HEK293 (cell line): ENCODE results near the gene ASCL2.

Source experiments
- CTCF ChIA-PET: fragments of 350-600 bp; formaldehyde crosslinking; extraction: SDS; loops from one replicate; lab custom pipeline; 2021; ENCODE audit warnings: antibody characterized with exemption; lab: Yijun Ruan, JAX
- POLR2A ChIA-PET: fragments of 300-600 bp; formaldehyde crosslinking; extraction: SDS; loops from one replicate; lab custom pipeline; 2020; ENCODE audit warnings: antibody characterized with exemption, inconsistent platforms; lab: Yijun Ruan, JAX
- H3K27ac ChIP-seq: fragments of 200-500 bp; sonication (Bioruptor generic); 2 replicates; pipeline ENCODE4 v1.5.1; 2014; ENCODE audit warnings: low read depth, low read length, control low read depth, inconsistent platforms; ENCODE audit errors: extremely low read depth
- H3K36me3 ChIP-seq, 2 experiments: fragments of 200-500 bp in 1 of 2; sonication (Bioruptor generic) in 1 of 2; 1 replicate in 1 of 2; 2 replicates in 1 of 2; pipeline ENCODE4 v1.5.1; 2014 to 2017; ENCODE audit warnings: inconsistent platforms in 2 of 2, low read length in 2 of 2; ENCODE audit not compliant: control insufficient read depth in 2 of 2, insufficient read depth in 1 of 2
- H3K4me1 ChIP-seq: fragments of 200-500 bp; sonication (Bioruptor generic); 2 replicates; pipeline ENCODE4 v1.5.1; 2014; ENCODE audit warnings: mild to moderate bottlenecking, low read length, inconsistent platforms; ENCODE audit not compliant: control insufficient read depth, insufficient read depth
- H3K4me3 ChIP-seq: 2 replicates; pipeline ENCODE4 v1.5.1; 2011; ENCODE audit warnings: low read depth, mild to moderate bottlenecking, control low read depth, low read length, moderate library complexity
- H3K9me3 ChIP-seq: fragments of 200-500 bp; sonication (Bioruptor generic); 2 replicates; pipeline ENCODE4 v1.5.1; 2014; ENCODE audit warnings: low read depth, low read length, inconsistent platforms; ENCODE audit not compliant: control insufficient read depth, insufficient read depth
- KLF8 ChIP-seq: fragments of 450-650 bp; formaldehyde crosslinking; IDR thresholded peaks from 2 replicates; pipeline ENCODE4 v1.5.1; 2016; ENCODE audit warnings: missing biosample characterization, missing genetic modification characterization
- SCRT2 ChIP-seq: fragments of 450-650 bp; formaldehyde crosslinking; IDR thresholded peaks from 2 replicates; pipeline ENCODE4 v1.5.1; 2016; ENCODE audit warnings: missing biosample characterization, missing genetic modification characterization
- ZFHX2 ChIP-seq: fragments of 450-650 bp; formaldehyde crosslinking; conservative IDR thresholded peaks from 2 replicates; pipeline ENCODE4 v1.5.1; 2016; ENCODE audit warnings: missing biosample characterization, missing genetic modification characterization
- ZFP69B ChIP-seq: fragments of 450-650 bp; formaldehyde crosslinking; IDR thresholded peaks from 2 replicates; pipeline ENCODE4 v1.5.1; 2016; ENCODE audit warnings: missing biosample characterization, missing genetic modification characterization
- ZNF10 ChIP-seq: fragments of 450-650 bp; formaldehyde crosslinking; IDR thresholded peaks from 2 replicates; pipeline ENCODE4 v1.5.1; 2017; ENCODE audit warnings: missing biosample characterization, missing genetic modification characterization
- ZNF19 ChIP-seq: fragments of 450-650 bp; formaldehyde crosslinking; IDR thresholded peaks from 2 replicates; pipeline ENCODE4; 2016; ENCODE audit warnings: missing biosample characterization, missing genetic modification characterization, low read depth
- ZNF214 ChIP-seq: fragments of 450-650 bp; formaldehyde crosslinking; IDR thresholded peaks from 2 replicates; pipeline ENCODE4 v1.5.1; 2017; ENCODE audit warnings: missing biosample characterization, mild to moderate bottlenecking, missing genetic modification characterization, borderline replicate concordance
- ZNF221 ChIP-seq: fragments of 450-650 bp; formaldehyde crosslinking; IDR thresholded peaks from 2 replicates; pipeline ENCODE4 v1.5.1; 2017; ENCODE audit warnings: missing biosample characterization, missing genetic modification characterization, borderline replicate concordance
- ZNF391 ChIP-seq: fragments of 450-650 bp; formaldehyde crosslinking; IDR thresholded peaks from 2 replicates; pipeline ENCODE4 v1.5.1; 2016; ENCODE audit warnings: low read depth, missing biosample characterization, missing genetic modification characterization, borderline replicate concordance
- ZNF48 ChIP-seq: fragments of 450-650 bp; formaldehyde crosslinking; IDR thresholded peaks from 2 replicates; pipeline ENCODE4 v1.5.1; 2016; ENCODE audit warnings: missing biosample characterization, missing genetic modification characterization
- ZNF548 ChIP-seq: fragments of 450-650 bp; formaldehyde crosslinking; IDR thresholded peaks from 2 replicates; pipeline ENCODE4 v1.5.1; 2016; ENCODE audit warnings: missing biosample characterization, missing genetic modification characterization
- TF ChIP-seq, protein P1 (sequence below): fragments of 450-650 bp; formaldehyde crosslinking; IDR thresholded peaks from 2 replicates; pipeline ENCODE4 v1.5.1; 2016; ENCODE audit warnings: missing biosample characterization, missing genetic modification characterization
- TF ChIP-seq, protein P2 (sequence below): fragments of 450-650 bp; formaldehyde crosslinking; IDR thresholded peaks from 2 replicates; pipeline ENCODE4 v1.5.1; 2016; ENCODE audit warnings: missing biosample characterization, missing genetic modification characterization, borderline replicate concordance
- TF ChIP-seq, protein P3 (sequence below): fragments of 450-650 bp; formaldehyde crosslinking; IDR thresholded peaks from 2 replicates; pipeline ENCODE4 v1.5.1; 2016; ENCODE audit warnings: missing biosample characterization, missing genetic modification characterization
- TF ChIP-seq, protein P4 (sequence below): fragments of 450-650 bp; formaldehyde crosslinking; IDR thresholded peaks from 2 replicates; pipeline ENCODE4 v1.5.1; 2016; ENCODE audit warnings: missing biosample characterization, missing genetic modification characterization

Gene ASCL2

DNA sequence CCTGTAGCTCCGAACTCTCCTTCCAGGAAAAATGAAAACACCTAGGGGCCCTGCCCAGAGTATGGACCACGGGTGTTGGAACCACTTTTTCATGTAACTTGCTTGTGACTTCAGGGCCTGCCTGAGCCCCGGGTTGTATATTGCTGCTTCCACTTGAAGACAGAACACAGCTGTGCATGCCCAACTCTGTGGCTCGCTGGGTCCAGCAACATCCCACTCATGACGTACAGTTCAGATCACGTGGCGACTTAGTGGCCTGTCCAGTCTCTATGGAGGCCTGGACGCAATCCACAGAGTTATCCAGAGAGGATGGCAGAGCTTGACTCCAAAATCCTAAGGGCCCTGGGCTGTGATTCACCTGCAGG is 24.5 kb upstream of the ASCL2 start (continued):
- TF ChIP-seq, protein P1, sequence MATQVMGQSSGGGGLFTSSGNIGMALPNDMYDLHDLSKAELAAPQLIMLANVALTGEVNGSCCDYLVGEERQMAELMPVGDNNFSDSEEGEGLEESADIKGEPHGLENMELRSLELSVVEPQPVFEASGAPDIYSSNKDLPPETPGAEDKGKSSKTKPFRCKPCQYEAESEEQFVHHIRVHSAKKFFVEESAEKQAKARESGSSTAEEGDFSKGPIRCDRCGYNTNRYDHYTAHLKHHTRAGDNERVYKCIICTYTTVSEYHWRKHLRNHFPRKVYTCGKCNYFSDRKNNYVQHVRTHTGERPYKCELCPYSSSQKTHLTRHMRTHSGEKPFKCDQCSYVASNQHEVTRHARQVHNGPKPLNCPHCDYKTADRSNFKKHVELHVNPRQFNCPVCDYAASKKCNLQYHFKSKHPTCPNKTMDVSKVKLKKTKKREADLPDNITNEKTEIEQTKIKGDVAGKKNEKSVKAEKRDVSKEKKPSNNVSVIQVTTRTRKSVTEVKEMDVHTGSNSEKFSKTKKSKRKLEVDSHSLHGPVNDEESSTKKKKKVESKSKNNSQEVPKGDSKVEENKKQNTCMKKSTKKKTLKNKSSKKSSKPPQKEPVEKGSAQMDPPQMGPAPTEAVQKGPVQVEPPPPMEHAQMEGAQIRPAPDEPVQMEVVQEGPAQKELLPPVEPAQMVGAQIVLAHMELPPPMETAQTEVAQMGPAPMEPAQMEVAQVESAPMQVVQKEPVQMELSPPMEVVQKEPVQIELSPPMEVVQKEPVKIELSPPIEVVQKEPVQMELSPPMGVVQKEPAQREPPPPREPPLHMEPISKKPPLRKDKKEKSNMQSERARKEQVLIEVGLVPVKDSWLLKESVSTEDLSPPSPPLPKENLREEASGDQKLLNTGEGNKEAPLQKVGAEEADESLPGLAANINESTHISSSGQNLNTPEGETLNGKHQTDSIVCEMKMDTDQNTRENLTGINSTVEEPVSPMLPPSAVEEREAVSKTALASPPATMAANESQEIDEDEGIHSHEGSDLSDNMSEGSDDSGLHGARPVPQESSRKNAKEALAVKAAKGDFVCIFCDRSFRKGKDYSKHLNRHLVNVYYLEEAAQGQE (tag by site-specific recombination), result no peak
- no peak for TF ChIP-seq SCRT2
- TF ChIP-seq ZFP69B (tag by site-specific recombination), result no peak

DNA sequence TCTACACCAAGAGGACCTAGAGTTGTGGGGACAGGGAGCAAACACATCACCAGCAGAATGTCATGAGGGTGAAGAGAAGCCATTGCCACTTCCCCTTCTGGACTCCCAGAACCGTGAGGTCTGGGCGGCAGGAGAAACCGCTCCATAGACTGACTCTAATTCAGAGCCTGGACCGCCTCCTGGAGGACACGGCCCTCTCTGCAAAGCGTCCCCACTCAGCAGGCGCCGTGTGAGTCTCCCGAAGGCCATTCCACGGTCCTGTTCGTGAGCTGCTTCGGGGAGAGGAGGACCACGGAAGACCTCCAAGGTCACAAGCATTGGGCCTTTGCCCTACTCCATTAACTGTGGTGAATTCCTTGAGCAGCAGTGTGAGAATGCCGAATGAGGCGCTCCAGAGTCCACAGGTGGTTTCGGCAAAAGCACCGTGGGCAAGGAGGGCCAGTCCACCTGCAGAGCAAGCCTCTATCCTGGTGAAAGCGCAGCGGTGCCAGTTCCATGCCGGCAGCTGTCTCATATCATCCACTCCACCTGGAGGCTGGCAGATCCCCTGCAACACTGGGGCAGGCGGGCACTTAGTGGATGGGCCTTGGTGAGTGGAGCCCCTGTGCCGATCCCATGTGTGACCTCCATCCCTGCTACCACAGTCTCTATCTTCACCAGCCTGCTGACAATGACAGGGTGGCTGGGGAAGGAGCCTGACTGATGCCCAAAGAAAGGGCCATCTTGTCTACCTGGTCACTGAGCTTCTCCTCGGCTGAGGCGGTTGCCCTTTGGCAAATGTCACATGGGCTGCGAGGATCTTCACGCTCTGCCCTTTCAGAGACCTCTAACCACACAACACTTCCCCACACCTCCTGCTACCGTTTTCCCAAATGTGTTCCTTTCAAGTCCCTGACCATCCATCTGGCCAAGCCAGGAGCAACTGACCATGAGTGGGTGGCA is 23.9 kb upstream of the ASCL2 start:
- Histone ChIP-seq H3K27ac (no peak overlapping the region), H3K36me3 (no peaks in the 10 kb centered on the region), H3K4me1 (no peaks in the 10 kb centered on the region), H3K9me3 (no peaks in the 10 kb centered on the region), H3K4me3 (no peak overlapping the region)
- POLR2A ChIA-PET, result no interaction called here
- CTCF ChIA-PET, result interaction anchor here (1.5 to 3.2 kb wide), 2 partner anchors 97 to 126 kb away, joined by 4 to 19 read pairs; no protein-coding TSS in a partner anchor
- TF ChIP-seq ZFHX2 (tag by site-specific recombination) (no peak), ZNF391 (tag by site-specific recombination) (no peak), ZNF548 (tag by site-specific recombination) (no peak), KLF8 (tag by site-specific recombination) (no peak), ZNF48 (tag by site-specific recombination) (no peak), ZNF221 (tag by site-specific recombination) (no peak), ZNF10 (tag by site-specific recombination) (0 out of 2 replicates have a peak, but pooled peaks have one; percentile 44), SCRT2 (0 out of 2 replicates have a peak, but pooled peaks have one; percentile 21), ZNF214 (no peak), ZNF19 (tag by site-specific recombination) (no peak)
- TF ChIP-seq, protein P2, sequence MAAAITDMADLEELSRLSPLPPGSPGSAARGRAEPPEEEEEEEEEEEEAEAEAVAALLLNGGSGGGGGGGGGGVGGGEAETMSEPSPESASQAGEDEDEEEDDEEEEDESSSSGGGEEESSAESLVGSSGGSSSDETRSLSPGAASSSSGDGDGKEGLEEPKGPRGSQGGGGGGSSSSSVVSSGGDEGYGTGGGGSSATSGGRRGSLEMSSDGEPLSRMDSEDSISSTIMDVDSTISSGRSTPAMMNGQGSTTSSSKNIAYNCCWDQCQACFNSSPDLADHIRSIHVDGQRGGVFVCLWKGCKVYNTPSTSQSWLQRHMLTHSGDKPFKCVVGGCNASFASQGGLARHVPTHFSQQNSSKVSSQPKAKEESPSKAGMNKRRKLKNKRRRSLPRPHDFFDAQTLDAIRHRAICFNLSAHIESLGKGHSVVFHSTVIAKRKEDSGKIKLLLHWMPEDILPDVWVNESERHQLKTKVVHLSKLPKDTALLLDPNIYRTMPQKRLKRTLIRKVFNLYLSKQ, result no peak
- TF ChIP-seq, protein P3, sequence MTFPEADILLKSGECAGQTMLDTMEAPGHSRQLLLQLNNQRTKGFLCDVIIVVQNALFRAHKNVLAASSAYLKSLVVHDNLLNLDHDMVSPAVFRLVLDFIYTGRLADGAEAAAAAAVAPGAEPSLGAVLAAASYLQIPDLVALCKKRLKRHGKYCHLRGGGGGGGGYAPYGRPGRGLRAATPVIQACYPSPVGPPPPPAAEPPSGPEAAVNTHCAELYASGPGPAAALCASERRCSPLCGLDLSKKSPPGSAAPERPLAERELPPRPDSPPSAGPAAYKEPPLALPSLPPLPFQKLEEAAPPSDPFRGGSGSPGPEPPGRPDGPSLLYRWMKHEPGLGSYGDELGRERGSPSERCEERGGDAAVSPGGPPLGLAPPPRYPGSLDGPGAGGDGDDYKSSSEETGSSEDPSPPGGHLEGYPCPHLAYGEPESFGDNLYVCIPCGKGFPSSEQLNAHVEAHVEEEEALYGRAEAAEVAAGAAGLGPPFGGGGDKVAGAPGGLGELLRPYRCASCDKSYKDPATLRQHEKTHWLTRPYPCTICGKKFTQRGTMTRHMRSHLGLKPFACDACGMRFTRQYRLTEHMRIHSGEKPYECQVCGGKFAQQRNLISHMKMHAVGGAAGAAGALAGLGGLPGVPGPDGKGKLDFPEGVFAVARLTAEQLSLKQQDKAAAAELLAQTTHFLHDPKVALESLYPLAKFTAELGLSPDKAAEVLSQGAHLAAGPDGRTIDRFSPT (tag by site-specific recombination), result no peak
- TF ChIP-seq, protein P4, sequence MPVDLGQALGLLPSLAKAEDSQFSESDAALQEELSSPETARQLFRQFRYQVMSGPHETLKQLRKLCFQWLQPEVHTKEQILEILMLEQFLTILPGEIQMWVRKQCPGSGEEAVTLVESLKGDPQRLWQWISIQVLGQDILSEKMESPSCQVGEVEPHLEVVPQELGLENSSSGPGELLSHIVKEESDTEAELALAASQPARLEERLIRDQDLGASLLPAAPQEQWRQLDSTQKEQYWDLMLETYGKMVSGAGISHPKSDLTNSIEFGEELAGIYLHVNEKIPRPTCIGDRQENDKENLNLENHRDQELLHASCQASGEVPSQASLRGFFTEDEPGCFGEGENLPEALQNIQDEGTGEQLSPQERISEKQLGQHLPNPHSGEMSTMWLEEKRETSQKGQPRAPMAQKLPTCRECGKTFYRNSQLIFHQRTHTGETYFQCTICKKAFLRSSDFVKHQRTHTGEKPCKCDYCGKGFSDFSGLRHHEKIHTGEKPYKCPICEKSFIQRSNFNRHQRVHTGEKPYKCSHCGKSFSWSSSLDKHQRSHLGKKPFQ (tag by site-specific recombination), result no peak
